Spinal cord (tissue), 10 donors: ENCODE measurements around the gene PSMD11. TPM values are rescaled to one million over a fixed set of nuclear protein-coding genes. Genes with fewer than 3 reads are reported as not detected.

Source experiments
- DNase-seq, 6 donors: peaks; one replicate each; pipeline versions ENCODE4 v3.0.0 to v3.0.0-alpha.2; 2013 to 2015; ENCODE audit warnings: low spot score in 6 of 6, low read depth in 4 of 6
- H3K27ac ChIP-seq: one replicate; pipeline ENCODE4 v1.5.1; 2013; ENCODE audit warnings: low read depth, low read length, control low read depth
- H3K27me3 ChIP-seq: one replicate; pipeline ENCODE4 v1.6.1; 2013; ENCODE audit warnings: low read length; ENCODE audit not compliant: control insufficient read depth, insufficient read depth
- H3K36me3 ChIP-seq: one replicate; pipeline ENCODE4 v1.6.1; 2013; ENCODE audit warnings: low read length; ENCODE audit not compliant: control insufficient read depth, insufficient read depth
- H3K4me1 ChIP-seq: one replicate; pipeline ENCODE4 v1.6.1; 2013; ENCODE audit warnings: low read length; ENCODE audit not compliant: control insufficient read depth, insufficient read depth
- H3K4me3 ChIP-seq: one replicate; pipeline ENCODE4 v1.5.1; 2013; ENCODE audit warnings: low read depth, low read length, control low read depth
- H3K9me3 ChIP-seq: one replicate; pipeline ENCODE4 v1.6.1; 2013; ENCODE audit warnings: low read length; ENCODE audit not compliant: control insufficient read depth, insufficient read depth
- WGBS: methylation state at CpG from one replicate; pipeline ENCODE4 v1.1.5; 2013; ENCODE audit warnings: missing lambda C conversion rate; ENCODE audit not compliant: insufficient coverage; 5-methylcytosine and 5-hydroxymethylcytosine counted together
- polyA plus RNA-seq, 2 donors: library from polyadenylated mRNA; unstranded; fragments of 120-200 nt; gene quantifications; one replicate each; pipeline ENCODE4 v1.2.1, GENCODE V29; 2013; ENCODE audit not compliant: insufficient read length in 2 of 2
- total RNA-seq, 2 donors: library from RNA; depleted of rRNA in 1 of 2; stranded (reverse); fragments of 120-200 nt in 1 of 2; fragments of >200 nt in 1 of 2; gene quantifications; one replicate each; pipeline versions ENCODE4 v1.2.3 to v1.2.4, GENCODE V29; 2013 to 2014
- donor health status: healthy.

PSMD11 gene
- total and polyA plus RNA-seq, 4 donors = 56.1 to 104 (median 95.6) TPM

GRCh38 chr17:32502013-32502412 is 57.7 kb downstream of the PSMD11 start:
- Histone ChIP-seq H3K9me3 (no peaks in the 10 kb centered on the region), H3K4me1 (peaks cover 26% of the 10 kb centered on the region), H3K36me3 (peaks cover 4% of the 10 kb centered on the region), H3K4me3 (no peak overlapping the region), H3K27me3 (no peaks in the 10 kb centered on the region), H3K27ac (no peak overlapping the region)
- no CpG with 5 or more reads among the region's 3 CpGs for WGBS
- DNase-seq = no peak

- DNase-seq = no peak
- Histone ChIP-seq H3K27me3 (no peaks in the 10 kb centered on the region), H3K4me1 (peaks cover 22% of the 10 kb centered on the region), H3K27ac (no peak overlapping the region), H3K36me3 (peaks cover 4% of the 10 kb centered on the region), H3K9me3 (no peaks in the 10 kb centered on the region), H3K4me3 (no peak overlapping the region)
- WGBS = 82% methylated on average over 3 of the region's 10 CpGs
These were observed 58.4 kb downstream of the PSMD11 start for GRCh38 chr17:32502710-32503109.

DNA sequence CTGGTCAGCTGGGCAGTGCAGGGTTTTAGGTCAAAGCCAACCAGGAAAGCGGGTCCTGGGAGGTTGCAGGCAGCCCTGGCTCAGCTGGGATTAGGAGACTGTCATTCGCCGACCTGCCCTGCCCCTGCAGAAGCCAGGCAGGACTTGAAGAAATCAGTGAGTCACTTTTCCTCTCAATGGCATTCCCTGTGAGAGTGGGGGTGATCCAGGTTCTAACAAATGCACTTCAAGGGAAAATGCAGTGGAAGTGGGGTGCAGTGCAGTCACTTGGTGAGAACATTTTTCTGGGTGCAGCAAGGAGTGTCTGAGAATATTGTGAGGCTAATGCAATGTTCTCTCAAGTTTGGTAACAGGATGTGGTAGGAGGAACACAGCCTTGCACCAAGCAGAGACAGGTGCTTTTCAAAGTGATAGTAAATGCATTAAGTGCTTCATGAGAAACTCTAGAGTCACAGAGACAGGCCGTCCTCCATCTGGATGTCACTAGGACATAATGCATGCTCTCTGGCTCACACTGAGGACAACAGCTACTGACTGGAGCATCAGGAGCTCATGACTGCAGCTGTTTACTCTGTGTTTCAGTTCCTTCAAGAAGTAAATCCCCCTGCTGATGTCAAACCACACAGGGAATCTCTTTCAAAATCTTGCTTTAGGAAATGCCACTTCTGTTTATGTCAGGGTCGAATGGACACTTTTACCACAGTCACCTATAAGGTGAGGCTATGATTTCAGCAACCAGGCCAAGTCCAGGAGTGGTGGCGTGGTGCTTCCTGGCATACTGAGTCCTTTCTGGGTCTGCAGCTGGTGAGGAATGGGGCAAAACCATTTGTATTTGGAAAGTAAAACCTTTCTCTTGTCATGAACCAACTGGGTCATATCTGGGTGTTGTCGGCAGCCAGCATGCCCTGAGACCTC is 59.2 kb downstream of the PSMD11 start:
- peaks cover 4% of the 10 kb centered on the region for H3K36me3 ChIP-seq
- no peak overlapping the region for H3K27ac ChIP-seq
- H3K9me3 ChIP-seq = no peaks in the 10 kb centered on the region
- no peak for DNase-seq
- H3K27me3 ChIP-seq = no peaks in the 10 kb centered on the region
- H3K4me3 ChIP-seq = no peak overlapping the region
- peaks cover 21% of the 10 kb centered on the region for H3K4me1 ChIP-seq
- 78% methylated on average over 7 of the region's 7 CpGs for WGBS

DNA sequence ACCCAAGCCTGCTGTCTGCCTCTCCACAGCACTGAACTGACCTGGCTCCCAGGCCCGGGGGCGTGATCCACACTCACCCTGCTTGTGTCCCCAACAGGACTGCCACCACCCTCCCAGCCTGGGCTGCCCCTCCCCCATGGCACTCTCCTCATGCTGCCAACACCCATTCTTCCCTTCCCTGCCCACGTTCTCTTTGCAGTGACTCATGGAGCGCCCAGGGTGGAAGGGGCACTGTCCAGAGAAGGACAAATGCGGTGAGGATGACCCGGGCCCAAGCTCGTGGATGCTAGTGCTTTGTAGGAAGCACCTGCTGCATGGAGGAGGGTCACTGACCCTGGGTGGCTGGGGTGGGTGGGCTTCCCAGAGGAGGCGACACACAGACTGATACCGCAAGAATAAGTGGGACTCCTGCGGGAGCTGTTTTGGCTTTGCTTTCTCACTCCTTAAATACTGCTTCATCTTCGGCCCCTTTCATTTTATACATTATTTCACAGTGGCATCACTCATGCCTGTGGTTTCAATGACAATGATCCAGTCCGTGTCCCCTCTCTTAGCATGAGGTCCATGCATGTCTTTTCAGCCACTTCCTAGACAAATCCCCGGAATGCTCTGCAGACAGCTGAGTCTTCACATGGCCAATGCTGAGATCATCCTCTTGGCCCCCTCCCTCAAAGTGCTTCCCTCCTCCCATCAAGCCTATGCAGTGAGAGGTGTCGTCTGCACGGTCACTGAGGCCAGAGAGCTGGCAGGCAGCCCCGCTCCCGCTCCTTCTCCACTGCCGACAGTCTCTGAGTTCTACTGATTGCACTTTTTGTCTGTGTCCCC is 60.1 kb downstream of the PSMD11 start:
- Histone ChIP-seq H3K36me3 (peaks cover 4% of the 10 kb centered on the region), H3K4me1 (peaks cover 21% of the 10 kb centered on the region), H3K27ac (no peak overlapping the region), H3K9me3 (no peaks in the 10 kb centered on the region), H3K27me3 (no peaks in the 10 kb centered on the region), H3K4me3 (no peak overlapping the region)
- 54% methylated on average over 15 of the region's 18 CpGs for WGBS
- DNase-seq = peak in 2 of 6 donors; percentile 43 to 58

DNA sequence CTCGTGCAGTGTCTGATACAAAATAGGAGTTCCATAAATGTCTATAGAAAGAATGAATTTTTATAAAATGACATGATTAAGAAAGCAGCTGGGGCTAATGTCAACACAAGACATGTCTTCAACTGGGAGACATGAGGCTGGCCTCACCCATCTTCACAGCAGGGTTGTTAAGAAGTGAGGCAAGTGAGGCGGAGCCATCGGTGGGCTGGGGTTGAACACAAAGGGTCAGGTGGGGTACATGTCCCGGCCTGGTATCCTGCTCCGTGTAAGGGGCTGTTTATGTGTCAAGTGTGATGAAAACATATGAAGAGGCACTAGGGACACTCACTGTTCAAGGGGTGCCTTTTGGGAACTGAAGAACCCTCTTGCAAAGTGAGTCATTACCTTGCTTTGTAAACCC is 64.6 kb downstream of the PSMD11 start:
- Histone ChIP-seq H3K36me3 (peaks cover 4% of the 10 kb centered on the region), H3K27ac (no peak overlapping the region), H3K4me3 (no peak overlapping the region), H3K9me3 (no peaks in the 10 kb centered on the region), H3K27me3 (no peaks in the 10 kb centered on the region), H3K4me1 (peaks cover 21% of the 10 kb centered on the region)
- DNase-seq = no peak
- WGBS = 85% methylated on average over 4 of the region's 5 CpGs

DNA sequence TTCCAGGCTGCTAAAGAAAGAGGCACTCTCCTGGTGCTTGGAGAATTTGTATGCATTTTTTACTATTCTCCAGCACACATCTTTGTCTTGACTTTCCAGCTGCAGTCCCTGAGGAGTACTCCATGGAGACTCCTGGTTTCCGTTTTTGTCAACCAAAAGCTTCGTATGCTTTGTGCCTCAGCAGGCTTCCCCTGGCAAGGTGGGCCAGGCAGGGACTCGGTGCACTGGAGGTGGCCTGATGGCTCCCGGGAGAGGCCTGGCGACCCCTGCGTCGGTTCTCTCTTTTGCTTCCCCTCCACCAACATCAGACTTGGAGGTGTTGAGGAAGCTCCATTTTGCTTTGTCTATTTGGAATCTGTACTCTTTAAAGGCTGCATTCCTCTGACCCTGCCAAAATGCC is 66.2 kb downstream of the PSMD11 start:
- WGBS = 71% methylated on average over 2 of the region's 7 CpGs
- H3K9me3 ChIP-seq = no peaks in the 10 kb centered on the region
- H3K4me1 ChIP-seq = peaks cover 9% of the 10 kb centered on the region
- no peak for DNase-seq
- no peaks in the 10 kb centered on the region for H3K27me3 ChIP-seq
- no peak overlapping the region for H3K27ac ChIP-seq
- no peak overlapping the region for H3K4me3 ChIP-seq
- no peaks in the 10 kb centered on the region for H3K36me3 ChIP-seq

DNA sequence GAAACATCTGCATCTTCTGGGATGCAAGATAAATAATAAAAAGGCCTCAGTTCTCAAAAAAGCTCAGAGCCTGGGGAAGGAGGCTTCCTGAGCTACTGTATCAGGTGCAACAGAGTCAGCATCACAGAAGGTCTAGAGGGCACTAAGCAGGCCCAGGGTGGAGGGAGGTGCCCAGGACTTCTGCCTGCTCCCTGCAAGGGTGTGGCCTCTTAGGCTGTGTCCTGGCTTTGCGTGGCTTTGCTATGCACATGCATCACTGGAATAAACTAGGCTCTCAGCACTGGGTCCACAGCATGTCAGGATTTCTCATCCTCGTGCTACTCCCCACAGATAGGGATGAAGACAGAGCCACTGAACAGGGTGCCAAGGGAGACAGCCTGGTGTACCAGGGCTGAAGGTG is 68.0 kb downstream of the PSMD11 start:
- Histone ChIP-seq H3K4me3 (no peak overlapping the region), H3K27me3 (no peaks in the 10 kb centered on the region), H3K27ac (no peak overlapping the region), H3K9me3 (no peaks in the 10 kb centered on the region), H3K4me1 (peaks cover 10% of the 10 kb centered on the region), H3K36me3 (no peaks in the 10 kb centered on the region)
- WGBS = 86% methylated on average over 2 of the region's 2 CpGs
- no peak for DNase-seq

DNA sequence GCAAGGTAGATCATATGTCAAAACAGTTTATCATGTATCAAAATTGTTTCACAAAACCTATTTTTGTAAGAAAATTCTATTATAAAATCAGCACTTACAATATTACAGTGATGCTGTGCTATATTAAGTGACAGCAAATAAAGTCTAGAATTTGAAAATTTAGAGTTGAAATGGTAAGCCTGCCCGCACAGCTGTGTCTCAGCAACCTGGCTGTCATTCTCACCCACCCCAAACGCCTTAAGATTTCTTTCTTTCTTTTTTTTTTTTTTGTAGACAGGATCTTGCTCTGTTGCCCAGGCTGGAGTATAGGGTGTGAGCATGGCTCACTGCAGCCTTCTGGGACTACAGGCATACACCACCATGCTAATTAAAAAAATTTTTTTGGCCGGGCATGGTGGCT is 69.3 kb downstream of the PSMD11 start:
- no CpG with 5 or more reads among the region's 3 CpGs for WGBS
- no peaks in the 10 kb centered on the region for H3K36me3 ChIP-seq
- H3K9me3 ChIP-seq = no peaks in the 10 kb centered on the region
- no peak overlapping the region for H3K27ac ChIP-seq
- H3K4me3 ChIP-seq = no peak overlapping the region
- H3K27me3 ChIP-seq = no peaks in the 10 kb centered on the region
- DNase-seq = no peak
- peaks cover 20% of the 10 kb centered on the region for H3K4me1 ChIP-seq

DNA sequence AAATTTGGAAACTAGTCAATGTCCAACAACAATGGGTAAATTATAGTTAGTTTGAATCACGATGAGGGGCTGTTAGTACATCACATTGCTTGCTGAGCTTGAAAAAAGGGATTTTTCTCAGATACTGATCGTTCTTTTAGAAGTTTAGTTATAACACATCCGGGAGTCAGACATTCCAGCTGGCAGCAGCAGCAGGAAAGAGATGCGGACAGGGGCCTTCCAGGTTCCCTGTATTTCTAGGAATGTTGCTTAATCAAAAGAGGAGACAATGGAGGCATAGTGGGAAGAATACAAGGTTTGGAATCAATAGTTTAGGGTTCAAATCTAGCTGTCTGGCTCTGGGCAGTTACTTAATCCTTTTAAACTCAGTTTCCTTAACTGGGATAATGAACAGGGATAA is 70.3 kb downstream of the PSMD11 start:
- WGBS = 27% methylated on average over 3 of the region's 4 CpGs
- Histone ChIP-seq H3K27ac (no peak overlapping the region), H3K4me3 (no peak overlapping the region), H3K9me3 (no peaks in the 10 kb centered on the region), H3K27me3 (no peaks in the 10 kb centered on the region), H3K4me1 (peaks cover 26% of the 10 kb centered on the region), H3K36me3 (no peaks in the 10 kb centered on the region)
- peak in 1 of 6 donors; percentile 66 for DNase-seq
